LNCAP (cell line): ENCODE results near the gene SH3BP2.

Experiments used
- TF ChIP-seq, protein P1 (sequence below): fragments of 450-650 bp; IDR thresholded peaks from 2 replicates; pipeline ENCODE4 v1.5.1; 2017; ENCODE audit warnings: mild to moderate bottlenecking

The SH3BP2 gene

DNA sequence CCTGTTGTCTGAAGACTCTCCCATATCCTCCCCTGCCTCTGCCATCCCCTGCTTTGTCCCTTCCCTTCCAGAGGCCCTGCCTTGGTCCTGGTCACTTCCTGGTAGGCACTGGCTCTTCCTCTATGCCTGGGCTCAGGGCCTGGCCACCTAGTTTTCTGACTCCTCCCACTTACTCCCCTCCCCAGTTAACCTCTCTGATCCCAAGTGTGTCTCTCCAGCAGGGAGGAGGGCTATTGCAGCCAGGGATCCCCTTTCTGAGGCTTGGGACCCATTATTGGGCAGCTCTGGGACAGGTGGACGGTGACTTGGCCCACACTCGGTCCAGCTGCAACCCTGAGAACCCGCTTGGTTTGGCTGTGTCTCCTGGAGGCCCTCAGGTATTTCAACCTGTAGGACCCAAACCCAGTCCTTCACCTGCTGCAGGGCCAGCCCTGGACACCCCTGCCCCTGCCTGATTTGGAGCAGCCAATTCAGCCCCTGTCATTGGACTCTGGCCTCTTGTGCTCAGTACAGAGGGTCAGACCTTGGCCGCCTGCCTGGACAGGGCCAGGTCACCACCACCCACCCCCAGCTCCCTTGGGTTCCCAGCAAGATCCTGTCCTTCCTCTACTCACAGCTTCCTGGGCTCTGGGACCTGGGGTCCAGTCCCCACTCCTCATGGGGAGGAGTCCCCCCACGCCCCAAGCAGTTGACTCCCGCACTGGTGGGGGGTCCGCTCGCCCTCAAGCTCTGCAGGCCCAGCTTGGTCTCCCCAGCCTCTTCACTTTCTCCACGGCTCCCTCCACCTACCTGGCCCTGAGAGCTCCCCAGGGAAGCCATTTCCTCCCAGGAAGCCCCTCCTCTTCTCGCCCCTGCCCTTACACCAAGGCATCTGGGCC, 1.1 kb upstream of the SH3BP2 start:
- TF ChIP-seq, protein P1, sequence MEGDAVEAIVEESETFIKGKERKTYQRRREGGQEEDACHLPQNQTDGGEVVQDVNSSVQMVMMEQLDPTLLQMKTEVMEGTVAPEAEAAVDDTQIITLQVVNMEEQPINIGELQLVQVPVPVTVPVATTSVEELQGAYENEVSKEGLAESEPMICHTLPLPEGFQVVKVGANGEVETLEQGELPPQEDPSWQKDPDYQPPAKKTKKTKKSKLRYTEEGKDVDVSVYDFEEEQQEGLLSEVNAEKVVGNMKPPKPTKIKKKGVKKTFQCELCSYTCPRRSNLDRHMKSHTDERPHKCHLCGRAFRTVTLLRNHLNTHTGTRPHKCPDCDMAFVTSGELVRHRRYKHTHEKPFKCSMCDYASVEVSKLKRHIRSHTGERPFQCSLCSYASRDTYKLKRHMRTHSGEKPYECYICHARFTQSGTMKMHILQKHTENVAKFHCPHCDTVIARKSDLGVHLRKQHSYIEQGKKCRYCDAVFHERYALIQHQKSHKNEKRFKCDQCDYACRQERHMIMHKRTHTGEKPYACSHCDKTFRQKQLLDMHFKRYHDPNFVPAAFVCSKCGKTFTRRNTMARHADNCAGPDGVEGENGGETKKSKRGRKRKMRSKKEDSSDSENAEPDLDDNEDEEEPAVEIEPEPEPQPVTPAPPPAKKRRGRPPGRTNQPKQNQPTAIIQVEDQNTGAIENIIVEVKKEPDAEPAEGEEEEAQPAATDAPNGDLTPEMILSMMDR = no peak

DNA sequence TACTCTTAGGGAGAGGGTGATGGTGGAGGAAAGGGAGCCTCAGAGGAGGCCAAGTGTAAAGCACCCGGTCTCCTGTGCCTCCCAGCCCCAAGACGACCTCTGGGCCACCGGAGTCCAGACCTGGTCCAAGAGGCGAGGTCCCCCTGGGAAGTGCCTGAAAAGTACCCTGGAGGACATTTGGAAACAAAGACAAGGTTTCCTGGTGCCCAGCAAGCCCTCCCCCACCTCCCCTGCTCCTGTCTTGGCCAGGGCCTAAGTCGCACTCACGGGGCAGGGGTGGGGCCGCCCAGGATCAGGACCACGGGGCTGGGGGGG, 532 bp upstream of the SH3BP2 start:
- TF ChIP-seq, protein P1 = no peak

DNA sequence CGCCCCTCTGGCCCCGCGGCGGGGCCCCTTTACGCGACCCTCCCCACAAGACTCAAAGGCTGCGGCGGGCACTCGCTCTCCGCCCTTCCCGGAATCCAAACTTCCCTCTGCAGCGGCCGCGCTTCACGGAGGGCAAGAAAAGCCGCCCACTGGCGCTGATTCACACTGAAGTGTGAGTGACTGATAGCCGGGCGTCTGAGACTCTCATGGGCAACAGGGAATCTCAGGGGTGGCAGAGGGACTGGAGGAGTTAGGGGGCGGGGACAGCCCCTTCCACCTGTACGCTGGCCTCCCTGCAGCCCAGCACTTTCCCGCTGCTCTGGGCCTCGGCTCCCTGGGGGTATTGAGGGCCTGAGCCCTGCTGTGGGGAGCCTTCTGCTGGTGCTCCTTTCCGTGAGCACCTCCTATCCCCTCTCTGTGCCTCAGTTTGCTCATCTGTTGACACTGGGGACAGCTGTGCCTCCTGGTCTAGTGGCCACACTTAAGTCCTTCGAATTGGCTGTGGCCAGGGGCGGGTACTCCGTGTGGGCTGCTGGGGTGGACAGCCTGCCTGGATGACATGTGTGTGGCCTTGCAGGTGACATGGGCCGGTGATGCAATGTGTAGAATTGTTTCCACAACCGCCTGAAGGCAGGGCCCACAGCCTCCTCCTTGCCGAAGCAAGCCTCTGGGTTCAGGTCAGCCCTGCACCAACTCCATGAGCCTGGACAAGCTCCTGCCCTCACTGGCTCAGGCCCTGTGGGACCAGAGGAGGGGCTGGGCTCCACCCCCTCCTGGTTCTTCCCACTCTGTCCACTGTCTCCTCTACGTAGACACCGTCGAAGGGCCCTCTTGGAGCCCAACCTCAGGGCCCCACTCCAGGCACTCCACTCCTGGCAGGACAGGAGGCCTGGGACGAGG, 951 bp downstream of the SH3BP2 start:
- TF ChIP-seq, protein P1 = no peak

DNA sequence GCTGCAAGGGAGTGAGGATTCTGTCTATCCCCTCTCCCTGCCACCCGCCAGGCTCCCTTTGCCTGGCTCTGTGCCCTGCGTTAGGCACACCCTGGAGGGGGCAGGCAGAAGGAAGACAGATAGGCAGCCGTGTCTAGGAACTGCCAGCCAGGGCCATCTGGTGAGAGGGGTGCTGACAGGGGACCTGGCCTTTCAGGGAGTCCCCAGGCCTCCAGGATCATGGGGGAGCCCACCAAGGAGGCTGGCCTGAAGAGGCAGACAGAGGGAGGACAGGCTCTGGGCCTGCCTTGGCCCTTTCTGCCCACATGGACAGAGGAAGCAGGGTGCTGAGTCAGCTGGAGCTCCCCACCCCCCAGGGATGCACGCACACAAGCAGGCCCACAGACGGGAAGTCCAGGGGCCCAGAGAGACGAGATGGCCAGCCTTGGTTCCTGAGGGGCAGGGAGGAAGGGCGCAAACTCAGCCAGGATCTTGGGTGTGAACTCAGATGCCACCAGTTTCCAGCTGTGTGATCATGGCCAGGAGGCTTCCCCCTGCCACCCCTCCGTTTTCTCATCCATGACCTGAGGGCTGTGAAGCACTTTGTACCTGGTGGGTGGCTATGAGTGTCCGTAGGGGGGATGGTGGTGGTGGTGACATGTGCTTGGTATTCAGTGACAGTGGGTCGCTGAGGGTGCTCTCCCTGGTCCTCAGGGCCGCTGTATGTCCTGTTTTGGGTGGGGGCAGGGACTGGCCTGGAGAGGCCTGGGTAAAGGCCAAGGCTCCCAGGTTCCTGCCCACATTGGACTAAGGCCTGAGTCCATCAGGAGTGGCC, 1.8 kb downstream of the SH3BP2 start:
- TF ChIP-seq, protein P1 = no peak

DNA sequence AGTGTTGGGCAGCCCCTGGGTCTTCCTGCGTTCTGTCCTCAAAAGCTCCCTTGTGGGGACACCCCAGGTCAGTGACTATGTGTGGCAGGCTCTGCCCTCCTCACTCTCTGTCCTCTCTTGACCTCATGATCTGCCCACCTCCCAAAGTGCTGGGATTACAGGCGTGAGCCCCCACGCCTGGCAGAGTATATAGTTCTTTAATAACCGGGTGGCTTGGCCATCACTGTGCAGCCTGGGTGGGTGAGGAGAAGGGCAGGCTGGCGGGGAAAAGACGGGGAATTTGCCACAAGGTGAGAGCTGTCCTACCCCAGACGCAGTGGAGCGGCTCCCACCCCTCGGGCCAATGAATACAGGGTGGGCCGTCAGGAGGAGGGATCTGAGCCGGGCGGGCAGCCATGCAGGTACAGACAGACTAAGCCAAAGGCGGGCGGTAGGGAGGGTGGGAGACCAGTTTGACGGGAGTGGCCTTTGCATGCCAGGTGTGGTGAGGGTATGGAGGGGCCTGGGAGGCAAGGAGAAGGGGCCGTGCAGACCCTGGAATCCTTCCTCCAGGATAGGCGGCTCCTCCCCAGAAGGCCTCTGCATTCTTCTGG, 2.5 kb downstream of the SH3BP2 start:
- TF ChIP-seq, protein P1 = no peak

DNA sequence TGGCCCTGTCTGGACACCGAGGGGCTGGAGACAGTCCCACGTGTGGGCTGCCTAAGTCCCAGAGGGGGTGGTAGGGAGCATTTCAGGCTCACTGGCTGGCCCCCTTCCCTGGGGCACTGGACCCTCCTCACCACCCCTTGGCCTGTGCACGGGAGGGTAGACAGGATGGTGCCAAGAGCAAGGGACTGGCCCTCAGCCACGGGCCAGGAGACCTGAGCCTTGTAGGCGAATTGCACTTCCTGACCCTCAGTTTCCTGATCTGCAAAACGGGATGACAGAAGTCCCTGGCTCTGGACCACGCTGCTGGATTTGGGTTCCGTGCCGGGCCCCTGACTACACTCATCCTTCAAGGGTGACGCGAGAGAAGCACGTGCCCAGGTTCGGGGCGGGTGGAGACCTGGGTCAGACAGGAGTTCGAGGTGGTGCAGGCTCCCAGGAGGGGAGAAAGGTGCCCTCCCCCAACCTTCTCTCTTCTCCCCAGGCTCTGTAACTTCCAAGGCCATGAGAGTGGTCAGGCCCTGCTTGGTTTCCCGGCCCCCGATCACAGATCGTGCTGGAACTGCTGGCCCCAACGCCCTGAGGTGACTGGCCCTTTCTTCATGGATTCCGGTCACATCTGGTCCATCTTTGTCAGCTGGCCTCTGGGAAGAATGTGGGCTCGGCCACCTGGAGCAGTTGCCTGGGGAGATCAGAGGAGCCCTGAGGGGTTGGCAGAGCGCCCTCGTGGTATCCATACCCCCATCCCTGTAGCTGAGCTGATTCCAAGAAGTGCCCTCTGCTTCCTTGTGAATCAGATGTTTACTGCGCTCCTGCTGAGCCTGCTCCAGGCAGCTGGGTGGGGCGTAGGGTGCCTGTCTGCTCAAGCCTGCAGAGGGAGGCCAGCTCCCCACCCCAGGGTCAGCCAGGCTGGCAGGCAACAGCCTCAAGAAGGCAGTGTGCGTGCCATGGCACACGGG, 3.3 kb downstream of the SH3BP2 start:
- TF ChIP-seq, protein P1 = no peak
